GM23338 (cell line): ENCODE results near the gene COL21A1. TPM values are rescaled to one million over a fixed set of nuclear protein-coding genes. Genes with fewer than 3 reads are reported as not detected.

ENCODE experiments used
- ATAC-seq: fragments of 200-7000 bp; cut with Tn5 transposase; 3 replicates; pipeline ENCODE4 v1.9.1; 2020
- DNase-seq: peaks from one replicate; pipeline ENCODE4 v3.0.0-alpha.2; 2015; ENCODE audit warnings: low spot score
- H2AFZ ChIP-seq: fragments of 200-600 bp; sonication (generic); 2 replicates; pipeline ENCODE4 v1.8.0; 2016; ENCODE audit warnings: antibody characterized with exemption, mild to moderate bottlenecking, moderate library complexity
- H3F3A ChIP-seq: fragments of 200-600 bp; sonication (generic); replicated peaks from 2 replicates; pipeline ENCODE4 v1.8.0; 2017; ENCODE audit warnings: antibody characterized with exemption, mixed run types, low read depth
- H3K27ac ChIP-seq: fragments of 200-600 bp; sonication (generic); 2 replicates; pipeline ENCODE4 v1.6.1; 2016; ENCODE audit warnings: low read depth
- H3K27me3 ChIP-seq: fragments of 200-600 bp; sonication (generic); 2 replicates; pipeline ENCODE4 v1.8.0; 2016; ENCODE audit warnings: mild to moderate bottlenecking, mixed run types, moderate library complexity; ENCODE audit not compliant: insufficient read depth
- H3K36me3 ChIP-seq: fragments of 200-600 bp; sonication (generic); 2 replicates; pipeline ENCODE4 v1.8.0; 2016; ENCODE audit warnings: mild to moderate bottlenecking; ENCODE audit not compliant: insufficient read depth
- H3K4me1 ChIP-seq: fragments of 200-600 bp; sonication (generic); 2 replicates; pipeline ENCODE4 v1.8.0; 2016; ENCODE audit warnings: mild to moderate bottlenecking, moderate library complexity; ENCODE audit not compliant: insufficient read depth
- H3K4me2 ChIP-seq: fragments of 200-600 bp; sonication (generic); 2 replicates; pipeline ENCODE4 v1.7.1; 2017; ENCODE audit warnings: mixed run types
- H3K4me3 ChIP-seq: fragments of 200-600 bp; sonication (generic); 2 replicates; pipeline ENCODE4 v1.6.1; 2016; ENCODE audit warnings: mixed run types
- H3K79me2 ChIP-seq: fragments of 200-600 bp; sonication (generic); replicated peaks from 2 replicates; pipeline ENCODE4 v1.8.0; 2017; ENCODE audit warnings: mild to moderate bottlenecking; ENCODE audit not compliant: insufficient read depth
- H3K9me2 ChIP-seq: fragments of 200-600 bp; sonication (generic); 2 replicates; pipeline ENCODE4 v1.8.0; 2017; ENCODE audit not compliant: insufficient read depth
- H4K20me1 ChIP-seq: fragments of 200-600 bp; sonication (generic); replicated peaks from 2 replicates; pipeline ENCODE4 v1.8.0; 2017; ENCODE audit warnings: mild to moderate bottlenecking; ENCODE audit not compliant: insufficient read depth
- H3K27ac Mint-ChIP-seq: 2 replicates; pipeline ENCODE4 v1.8.0; 2020; ENCODE audit warnings: inconsistent platforms, mild to moderate bottlenecking, moderate library complexity, mixed read lengths
- H3K27me3 Mint-ChIP-seq: 3 replicates; pipeline ENCODE4 v1.8.0; 2022; ENCODE audit warnings: low read depth, mild to moderate bottlenecking, moderate library complexity, mixed read lengths, inconsistent platforms; ENCODE audit not compliant: insufficient read depth, poor library complexity
- H3K36me3 Mint-ChIP-seq: 3 replicates; pipeline ENCODE4 v1.8.0; 2021; ENCODE audit warnings: low read depth, mild to moderate bottlenecking, inconsistent platforms, moderate library complexity, mixed read lengths
- H3K4me1 Mint-ChIP-seq: 3 replicates; pipeline ENCODE4 v1.8.0; 2020; ENCODE audit warnings: mild to moderate bottlenecking, inconsistent platforms, mixed read lengths
- H3K4me3 Mint-ChIP-seq: 3 replicates; pipeline ENCODE4 v1.8.0; 2021; ENCODE audit warnings: moderate library complexity, mild to moderate bottlenecking, inconsistent platforms, mixed read lengths
- H3K9me3 Mint-ChIP-seq: 3 replicates; pipeline ENCODE4 v1.8.0; 2020; ENCODE audit warnings: moderate library complexity, mild to moderate bottlenecking, inconsistent platforms, mixed read lengths
- CREB1 ChIP-seq: fragments of 250-450 bp; sonication (Bioruptor Pico); IDR thresholded peaks from 2 replicates; pipeline ENCODE4 v1.5.0; 2020; ENCODE audit warnings: low read depth, mild to moderate bottlenecking, moderate library complexity
- EZH2 ChIP-seq: fragments of 200-600 bp; sonication (generic); IDR thresholded peaks from one replicate; pipeline ENCODE4 v1.8.0; 2017; ENCODE audit warnings: antibody characterized with exemption, mild to moderate bottlenecking, low read depth; ENCODE audit not compliant: unreplicated experiment
- EZH2phosphoT487 ChIP-seq: fragments of 200-600 bp; sonication (generic); IDR thresholded peaks from one replicate; pipeline ENCODE4 v1.8.1; 2018; ENCODE audit warnings: antibody characterized with exemption; ENCODE audit not compliant: unreplicated experiment
- JUNB ChIP-seq: IDR thresholded peaks from one replicate; pipeline ENCODE4 v1.6.1; 2016; ENCODE audit warnings: antibody characterized with exemption; ENCODE audit not compliant: unreplicated experiment
- NANOG ChIP-seq: IDR thresholded peaks from 2 replicates; pipeline ENCODE4 v1.6.1; 2016; ENCODE audit warnings: antibody characterized with exemption, borderline replicate concordance
- POLR2AphosphoS5 ChIP-seq: IDR thresholded peaks from 2 replicates; pipeline ENCODE4 v1.6.1; 2016; ENCODE audit warnings: antibody characterized with exemption, low read depth
- STAT1 ChIP-seq: IDR thresholded peaks from one replicate; pipeline ENCODE4 v1.6.1; 2016; ENCODE audit warnings: antibody characterized with exemption; ENCODE audit not compliant: unreplicated experiment
- ZNF114 ChIP-seq: fragments of 250-450 bp; sonication (Bioruptor Pico); IDR thresholded peaks from 2 replicates; pipeline ENCODE4 v1.5.0; 2020; ENCODE audit warnings: mild to moderate bottlenecking, moderate library complexity
- ZNF331 ChIP-seq: fragments of 250-450 bp; sonication (Bioruptor Pico); IDR thresholded peaks from 2 replicates; pipeline ENCODE4 v1.5.0; 2020; ENCODE audit warnings: low read depth, mild to moderate bottlenecking, moderate library complexity
- polyA plus RNA-seq: library from polyadenylated mRNA; unstranded; fragments of >200 nt; fragmentation: Nextera tagmentation; extraction: Ambion mirVana; gene quantifications from 2 replicates; pipeline ENCODE4 v1.2.1, GENCODE V29; 2016
- total RNA-seq: library from RNA; depleted of rRNA; stranded (reverse); fragments of >200 nt; shearing (Covaris generic); gene quantifications from 2 replicates; pipeline ENCODE4 v1.2.3, GENCODE V29; 2014
- TF ChIP-seq, protein P1 (sequence below): IDR thresholded peaks from one replicate; pipeline ENCODE4 v1.6.1; 2018; ENCODE audit warnings: antibody characterized with exemption; ENCODE audit not compliant: unreplicated experiment
- TF ChIP-seq, protein P2 (sequence below): IDR thresholded peaks from 2 replicates; pipeline ENCODE4 v1.6.1; 2016; ENCODE audit warnings: antibody characterized with exemption
- TF ChIP-seq, protein P3 (sequence below), 2 experiments: fragments of 200-600 bp in 1 of 2; sonication (generic) in 1 of 2; conservative IDR thresholded peaks; 2 replicates each; pipeline versions ENCODE4 v1.5.1 to v1.6.1; 2016 to 2017; ENCODE audit warnings: antibody characterized with exemption in 2 of 2, low read depth in 2 of 2, mild to moderate bottlenecking in 2 of 2, moderate library complexity in 1 of 2

Gene COL21A1
- total and polyA plus RNA-seq, 2 experiments from 2014 or later, result 5.0 to 6.2 TPM

DNA sequence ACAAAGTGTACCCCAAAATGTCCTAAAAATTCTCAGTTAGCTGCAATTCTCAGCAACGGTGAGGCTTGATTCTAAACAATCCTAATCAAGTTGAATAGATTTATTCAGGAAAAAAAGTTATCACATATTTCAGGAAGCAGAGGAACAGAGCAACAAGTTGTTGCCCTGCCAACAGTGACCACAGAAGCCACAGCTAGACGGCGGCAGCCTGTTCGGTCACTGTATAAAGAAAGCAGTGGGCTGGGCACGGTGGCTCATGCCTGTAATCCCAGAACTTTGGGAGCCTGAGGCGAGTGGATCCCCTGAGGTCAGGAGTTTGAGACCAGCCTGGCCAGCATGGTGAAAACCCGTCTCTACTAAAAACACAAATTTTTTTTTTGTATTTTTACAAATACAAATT lies 200.8 kb downstream of the COL21A1 start (continued):
- TF ChIP-seq, protein P1, sequence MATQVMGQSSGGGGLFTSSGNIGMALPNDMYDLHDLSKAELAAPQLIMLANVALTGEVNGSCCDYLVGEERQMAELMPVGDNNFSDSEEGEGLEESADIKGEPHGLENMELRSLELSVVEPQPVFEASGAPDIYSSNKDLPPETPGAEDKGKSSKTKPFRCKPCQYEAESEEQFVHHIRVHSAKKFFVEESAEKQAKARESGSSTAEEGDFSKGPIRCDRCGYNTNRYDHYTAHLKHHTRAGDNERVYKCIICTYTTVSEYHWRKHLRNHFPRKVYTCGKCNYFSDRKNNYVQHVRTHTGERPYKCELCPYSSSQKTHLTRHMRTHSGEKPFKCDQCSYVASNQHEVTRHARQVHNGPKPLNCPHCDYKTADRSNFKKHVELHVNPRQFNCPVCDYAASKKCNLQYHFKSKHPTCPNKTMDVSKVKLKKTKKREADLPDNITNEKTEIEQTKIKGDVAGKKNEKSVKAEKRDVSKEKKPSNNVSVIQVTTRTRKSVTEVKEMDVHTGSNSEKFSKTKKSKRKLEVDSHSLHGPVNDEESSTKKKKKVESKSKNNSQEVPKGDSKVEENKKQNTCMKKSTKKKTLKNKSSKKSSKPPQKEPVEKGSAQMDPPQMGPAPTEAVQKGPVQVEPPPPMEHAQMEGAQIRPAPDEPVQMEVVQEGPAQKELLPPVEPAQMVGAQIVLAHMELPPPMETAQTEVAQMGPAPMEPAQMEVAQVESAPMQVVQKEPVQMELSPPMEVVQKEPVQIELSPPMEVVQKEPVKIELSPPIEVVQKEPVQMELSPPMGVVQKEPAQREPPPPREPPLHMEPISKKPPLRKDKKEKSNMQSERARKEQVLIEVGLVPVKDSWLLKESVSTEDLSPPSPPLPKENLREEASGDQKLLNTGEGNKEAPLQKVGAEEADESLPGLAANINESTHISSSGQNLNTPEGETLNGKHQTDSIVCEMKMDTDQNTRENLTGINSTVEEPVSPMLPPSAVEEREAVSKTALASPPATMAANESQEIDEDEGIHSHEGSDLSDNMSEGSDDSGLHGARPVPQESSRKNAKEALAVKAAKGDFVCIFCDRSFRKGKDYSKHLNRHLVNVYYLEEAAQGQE, result no peak
- TF ChIP-seq STAT1 (no peak), JUNB (no peak), EZH2 (no peak), POLR2AphosphoS5 (no peak)

DNA sequence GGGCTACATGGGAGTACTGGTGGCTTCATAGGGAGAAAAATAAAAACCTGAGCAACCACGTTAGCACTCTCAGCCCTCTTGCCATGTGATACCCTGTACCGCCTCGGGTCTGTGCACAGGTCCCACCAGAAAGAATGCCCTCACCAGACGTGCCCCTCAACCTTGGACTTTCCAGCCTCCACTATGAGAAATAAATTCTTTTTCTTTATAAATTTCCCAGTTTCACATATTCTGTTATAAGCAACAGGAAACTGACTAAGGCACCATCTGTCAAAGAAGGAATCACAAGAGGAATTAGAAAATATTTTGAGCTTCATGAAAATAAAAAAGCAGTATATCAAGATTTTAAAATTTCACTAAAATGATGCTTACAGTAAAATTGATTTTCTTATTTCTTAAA lies 203.6 kb downstream of the COL21A1 start:
- Histone ChIP-seq H3F3A (no peaks in the 10 kb centered on the region), H3K4me3 (no peak overlapping the region), H3K4me2 (no peak overlapping the region), H2AFZ (no peak overlapping the region), H3K79me2 (no peaks in the 10 kb centered on the region), H3K27ac (no peak overlapping the region), H4K20me1 (no peaks in the 10 kb centered on the region), H3K27me3 (no peaks in the 10 kb centered on the region), H3K9me2 (no peaks in the 10 kb centered on the region), H3K4me1 (no peaks in the 10 kb centered on the region), H3K36me3 (no peaks in the 10 kb centered on the region)
- Mint-ChIP-seq H3K9me3 (no peaks in the 10 kb centered on the region), H3K36me3 (no peaks in the 10 kb centered on the region), H3K4me3 (no peak overlapping the region), H3K27ac (no peak overlapping the region), H3K27me3 (no peaks in the 10 kb centered on the region), H3K4me1 (peaks cover 4% of the 10 kb centered on the region; the same call in 1 of the 3 replicates)
- ATAC-seq, result no peak
- no peak for DNase-seq
- TF ChIP-seq STAT1 (no peak), NANOG (no peak), ZNF114 (CRISPR knock-in tag) (no peak), ZNF331 (no peak), EZH2 (no peak), POLR2AphosphoS5 (no peak), CREB1 (no peak), JUNB (no peak), EZH2phosphoT487 (no peak)
- TF ChIP-seq, protein P2, sequence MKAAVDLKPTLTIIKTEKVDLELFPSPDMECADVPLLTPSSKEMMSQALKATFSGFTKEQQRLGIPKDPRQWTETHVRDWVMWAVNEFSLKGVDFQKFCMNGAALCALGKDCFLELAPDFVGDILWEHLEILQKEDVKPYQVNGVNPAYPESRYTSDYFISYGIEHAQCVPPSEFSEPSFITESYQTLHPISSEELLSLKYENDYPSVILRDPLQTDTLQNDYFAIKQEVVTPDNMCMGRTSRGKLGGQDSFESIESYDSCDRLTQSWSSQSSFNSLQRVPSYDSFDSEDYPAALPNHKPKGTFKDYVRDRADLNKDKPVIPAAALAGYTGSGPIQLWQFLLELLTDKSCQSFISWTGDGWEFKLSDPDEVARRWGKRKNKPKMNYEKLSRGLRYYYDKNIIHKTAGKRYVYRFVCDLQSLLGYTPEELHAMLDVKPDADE, result no peak
- TF ChIP-seq, protein P1, result no peak
- TF ChIP-seq, protein P3, sequence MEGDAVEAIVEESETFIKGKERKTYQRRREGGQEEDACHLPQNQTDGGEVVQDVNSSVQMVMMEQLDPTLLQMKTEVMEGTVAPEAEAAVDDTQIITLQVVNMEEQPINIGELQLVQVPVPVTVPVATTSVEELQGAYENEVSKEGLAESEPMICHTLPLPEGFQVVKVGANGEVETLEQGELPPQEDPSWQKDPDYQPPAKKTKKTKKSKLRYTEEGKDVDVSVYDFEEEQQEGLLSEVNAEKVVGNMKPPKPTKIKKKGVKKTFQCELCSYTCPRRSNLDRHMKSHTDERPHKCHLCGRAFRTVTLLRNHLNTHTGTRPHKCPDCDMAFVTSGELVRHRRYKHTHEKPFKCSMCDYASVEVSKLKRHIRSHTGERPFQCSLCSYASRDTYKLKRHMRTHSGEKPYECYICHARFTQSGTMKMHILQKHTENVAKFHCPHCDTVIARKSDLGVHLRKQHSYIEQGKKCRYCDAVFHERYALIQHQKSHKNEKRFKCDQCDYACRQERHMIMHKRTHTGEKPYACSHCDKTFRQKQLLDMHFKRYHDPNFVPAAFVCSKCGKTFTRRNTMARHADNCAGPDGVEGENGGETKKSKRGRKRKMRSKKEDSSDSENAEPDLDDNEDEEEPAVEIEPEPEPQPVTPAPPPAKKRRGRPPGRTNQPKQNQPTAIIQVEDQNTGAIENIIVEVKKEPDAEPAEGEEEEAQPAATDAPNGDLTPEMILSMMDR (conservative IDR thresholded peaks at IDR 0.05; ENCODE audit: low read depth in 2 of 2), result no peak
